NT2/D1 (cell line): ENCODE results near the gene RIBC2.

Experiments used
- SUZ12 ChIP-seq: IDR thresholded peaks from 2 replicates; pipeline ENCODE4 v1.6.1; 2011; ENCODE audit not compliant: insufficient read length, insufficient read depth; ENCODE audit errors: extremely low read depth
- YY1 ChIP-seq: IDR thresholded peaks from 2 replicates; pipeline ENCODE4 v1.6.1; 2011; ENCODE audit not compliant: insufficient read length, insufficient read depth
- ZNF274 ChIP-seq: IDR thresholded peaks from 2 replicates; pipeline ENCODE4 v1.6.1; 2011; ENCODE audit warnings: mild to moderate bottlenecking, low read depth, low read length

DNA sequence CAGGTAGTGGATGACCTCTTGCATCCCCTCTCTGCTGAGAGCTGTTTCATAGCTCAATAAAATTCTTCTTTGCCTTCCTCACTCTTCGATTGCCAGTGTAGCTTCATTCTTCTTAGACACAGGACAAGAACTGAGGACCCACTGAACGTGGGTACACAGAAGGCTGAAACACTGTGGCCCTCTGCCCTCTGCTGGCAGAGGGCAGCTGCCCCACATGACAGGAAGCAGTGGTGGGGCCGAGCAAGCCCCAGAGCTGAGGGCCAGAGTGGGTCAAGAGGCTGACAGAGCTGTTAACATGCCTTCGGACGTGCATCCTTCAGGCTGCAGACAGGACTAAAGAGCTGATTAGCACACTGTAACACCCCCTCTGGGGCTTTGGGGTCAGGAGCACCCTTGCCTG is 15.7 kb upstream of the RIBC2 start:
- TF ChIP-seq ZNF274 (no peak), YY1 (no peak), SUZ12 (no peak)
